Measurements from ENCODE around the gene ZBTB16.

GRCh38 chr11:114291842-114292680 is 232.6 kb downstream of the ZBTB16 start:
- TF ChIP-seq CTCF (IDR thresholded peaks at IDR 0.05; ENCODE audit: low read length) (no peak), EZH2 (optimal IDR thresholded peaks at IDR 0.05; ENCODE audit: low read depth, low read length) (no peak), EZH2phosphoT487 (IDR thresholded peaks at IDR 0.05; ENCODE audit: low read length) (no peak)

All from MM.1S (cell line).